ENCODE data around the gene ERGIC2. TPM values are rescaled to one million over a fixed set of nuclear protein-coding genes. Genes with fewer than 3 reads are reported as not detected.
"Not testable (repeated sequence)": the region's sequence is repeated elsewhere in the genome, so short reads cannot be mapped to it uniquely, and the experiment has no call there.

The ERGIC2 gene
- total and polyA plus RNA-seq, 9 of the 15 experiments (the other 6 are each of a cell fraction or from before 2014, with no cell fraction given), result 24.1 to 180 (median 75.7) TPM

DNA sequence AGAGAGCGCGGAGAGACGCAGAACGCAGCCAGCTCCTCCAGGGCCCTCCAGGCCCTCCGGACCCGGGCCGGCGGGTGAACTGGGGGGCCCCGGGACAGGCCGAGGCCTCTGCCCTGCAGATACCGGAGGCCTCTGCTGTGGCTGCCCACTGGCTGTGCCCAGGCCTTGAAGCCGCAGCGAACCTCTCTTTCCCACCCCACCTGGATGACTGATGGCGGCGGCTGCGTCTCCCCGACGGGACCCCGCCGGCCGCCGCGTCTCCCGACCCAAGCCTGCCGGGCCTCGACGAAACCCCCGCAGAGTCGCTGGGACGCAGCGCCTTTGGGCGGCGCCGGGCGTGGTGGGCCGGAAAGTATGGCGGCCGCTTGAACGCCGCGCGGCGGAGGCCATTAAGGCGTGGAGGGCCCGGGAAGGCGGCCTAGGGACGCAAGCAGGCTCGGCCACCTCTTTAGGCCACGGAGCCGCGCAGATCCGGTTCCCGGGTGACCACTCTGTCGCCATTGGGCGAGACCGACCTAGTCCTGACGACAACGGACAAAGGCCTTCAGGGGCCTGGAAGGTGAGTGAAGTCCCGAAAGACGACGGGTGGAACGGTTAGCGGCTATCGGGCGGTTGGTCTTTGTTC, 8.4 kb upstream of the ERGIC2 start:
- no peaks in the 10 kb centered on the region for H3K9me1 ChIP-seq (ENCODE audit: control insufficient read depth, insufficient read depth, low read length)
- no peaks in the 10 kb centered on the region for H3K4me1 ChIP-seq (replicated peaks in 1 of 2; ENCODE audit: control insufficient read depth in 2 of 2, insufficient read depth in 2 of 2, low read length in 2 of 2)
- CTCF ChIA-PET (ENCODE audit: low intra/inter-chr PET ratio), result interaction anchor here (0.7 kb wide), 1 partner anchor 316 kb away, joined by 3 read pairs; no protein-coding TSS in a partner anchor
- FAIRE-seq, result no peak
- no peak for DNase-seq (ENCODE audit: extremely low read depth in 1 of 4, low spot score in 3 of 4)
- no peaks in the 10 kb centered on the region for H3K36me3 ChIP-seq (ENCODE audit: control insufficient read depth, insufficient read depth, low read length)
- H3K27me3 ChIP-seq (ENCODE audit: control insufficient read depth in 2 of 2, insufficient read depth in 2 of 2, low read length in 2 of 2), result no peaks in the 10 kb centered on the region
- H3K79me2 ChIP-seq (ENCODE audit: control insufficient read depth, insufficient read depth, low read length), result no peaks in the 10 kb centered on the region
- no TSS peak for BruUV-seq (replicated peaks)
- no peak for TF ChIP-seq SIN3A (IDR thresholded peaks at IDR 0.05; ENCODE audit: borderline replicate concordance in 2 of 2, control insufficient read depth in 1 of 2, low read depth in 2 of 2, low read length in 2 of 2)
- TF ChIP-seq RFX1 (IDR thresholded peaks at IDR 0.05), result no peak
- H3K27ac ChIP-seq (ENCODE audit: extremely low read depth, low read depth, low read length), result no peak overlapping the region
- intact Hi-C loops (cut with micrococcal nuclease), result no loop called here
- POLR2A ChIA-PET, result no interaction called here
- no peak overlapping the region for H3K4me3 ChIP-seq
- H3K9ac ChIP-seq (ENCODE audit: insufficient read depth in 1 of 2, low read depth in 2 of 2, low read length in 2 of 2), result no peak overlapping the region
- H3K9me3 ChIP-seq (replicated peaks; ENCODE audit: control insufficient read depth, insufficient read depth, low read depth, low read length), result no peaks in the 10 kb centered on the region
- 90% methylated on average over 12 of the region's 65 CpGs for WGBS (ENCODE audit: insufficient coverage, low coverage, missing lambda C conversion rate)
- no peak overlapping the region for H3K4me2 ChIP-seq (ENCODE audit: insufficient read depth, low read length)
- no peak overlapping the region for H2AFZ ChIP-seq (ENCODE audit: low read depth, low read length)
- in situ Hi-C loops (cut with MboI), result no loop called here
- no peaks in the 10 kb centered on the region for H4K20me1 ChIP-seq (replicated peaks; ENCODE audit: control insufficient read depth, insufficient read depth, low read length)
- no peak for ATAC-seq

DNA sequence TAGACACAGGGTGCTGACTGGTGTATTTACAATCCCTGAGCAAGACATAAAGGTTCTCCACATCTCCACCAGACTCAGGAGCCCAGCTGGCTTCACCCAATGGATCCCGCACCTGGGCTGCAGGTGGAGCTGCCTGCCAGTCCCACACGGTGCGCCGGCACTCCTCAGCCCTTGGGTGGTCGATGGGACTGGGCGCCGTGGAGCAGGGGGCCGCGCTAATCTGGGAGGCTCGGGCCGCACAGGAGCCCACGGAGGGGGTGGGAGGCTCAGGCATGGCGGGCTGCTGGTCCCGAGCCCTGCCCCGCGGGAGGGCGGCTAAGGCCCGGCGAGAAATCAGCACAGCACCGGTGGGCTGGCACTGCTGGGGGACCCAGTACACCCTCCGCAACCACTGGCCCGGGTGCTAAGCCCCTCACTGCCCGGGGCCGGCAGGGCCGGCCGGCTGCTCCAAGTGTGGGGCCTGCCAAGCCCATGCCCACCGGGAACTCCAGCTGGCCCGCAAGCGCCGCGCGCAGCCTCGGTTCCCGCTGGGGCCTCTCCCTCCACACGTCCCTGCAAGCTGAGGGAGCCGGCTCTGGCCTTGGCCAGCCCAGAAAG, 5.2 kb upstream of the ERGIC2 start:
- DNase-seq (ENCODE audit: extremely low read depth in 1 of 4, low spot score in 3 of 4); H3K27ac ChIP-seq (ENCODE audit: extremely low read depth, low read depth, low read length); H3K9me1 ChIP-seq (ENCODE audit: control insufficient read depth, insufficient read depth, low read length); CTCF ChIA-PET (ENCODE audit: low intra/inter-chr PET ratio); intact Hi-C loops (cut with micrococcal nuclease); H3K4me2 ChIP-seq (ENCODE audit: insufficient read depth, low read length); H3K79me2 ChIP-seq (ENCODE audit: control insufficient read depth, insufficient read depth, low read length); in situ Hi-C loops (cut with MboI); H3K9me3 ChIP-seq (replicated peaks; ENCODE audit: control insufficient read depth, insufficient read depth, low read depth, low read length); ATAC-seq; H3K4me3 ChIP-seq; FAIRE-seq; POLR2A ChIA-PET; H3K4me1 ChIP-seq (replicated peaks in 1 of 2; ENCODE audit: control insufficient read depth in 2 of 2, insufficient read depth in 2 of 2, low read length in 2 of 2); BruUV-seq (replicated peaks); H3K36me3 ChIP-seq (ENCODE audit: control insufficient read depth, insufficient read depth, low read length); H3K27me3 ChIP-seq (ENCODE audit: control insufficient read depth in 2 of 2, insufficient read depth in 2 of 2, low read length in 2 of 2); H2AFZ ChIP-seq (ENCODE audit: low read depth, low read length); H3K9ac ChIP-seq (ENCODE audit: insufficient read depth in 1 of 2, low read depth in 2 of 2, low read length in 2 of 2); H4K20me1 ChIP-seq (replicated peaks; ENCODE audit: control insufficient read depth, insufficient read depth, low read length): not testable (repeated sequence)
- WGBS (ENCODE audit: insufficient coverage, low coverage, missing lambda C conversion rate), result 70% methylated on average over 23 of the region's 36 CpGs

DNA sequence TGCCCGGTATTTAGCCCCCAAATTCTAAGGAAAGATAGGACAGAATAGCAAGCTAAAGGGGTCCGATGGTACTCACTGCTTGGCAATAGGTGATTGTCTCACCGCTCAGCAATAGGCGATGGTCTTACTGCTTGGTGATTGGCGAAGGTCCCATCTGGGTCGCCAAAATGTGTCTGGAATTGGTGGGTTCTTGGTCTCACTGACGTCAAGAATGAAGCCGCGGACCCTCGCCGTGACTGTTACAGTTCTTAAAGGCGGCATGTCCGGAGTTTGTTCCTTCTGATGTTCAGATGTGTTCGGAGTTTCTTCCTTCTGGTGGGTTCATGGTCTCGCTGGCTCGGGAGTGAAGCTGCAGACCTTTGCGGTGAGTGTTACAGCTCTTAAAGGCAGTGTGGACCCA, 4.2 kb upstream of the ERGIC2 start:
- H3K4me3 ChIP-seq; BruUV-seq (replicated peaks); H3K27me3 ChIP-seq (ENCODE audit: control insufficient read depth in 2 of 2, insufficient read depth in 2 of 2, low read length in 2 of 2); in situ Hi-C loops (cut with MboI); H3K4me1 ChIP-seq (replicated peaks in 1 of 2; ENCODE audit: control insufficient read depth in 2 of 2, insufficient read depth in 2 of 2, low read length in 2 of 2); H3K27ac ChIP-seq (ENCODE audit: extremely low read depth, low read depth, low read length); H4K20me1 ChIP-seq (replicated peaks; ENCODE audit: control insufficient read depth, insufficient read depth, low read length); FAIRE-seq; H3K4me2 ChIP-seq (ENCODE audit: insufficient read depth, low read length); CTCF ChIA-PET (ENCODE audit: low intra/inter-chr PET ratio); intact Hi-C loops (cut with micrococcal nuclease); ATAC-seq; H3K9me3 ChIP-seq (replicated peaks; ENCODE audit: control insufficient read depth, insufficient read depth, low read depth, low read length); H3K9me1 ChIP-seq (ENCODE audit: control insufficient read depth, insufficient read depth, low read length); DNase-seq (ENCODE audit: extremely low read depth in 1 of 4, low spot score in 3 of 4); POLR2A ChIA-PET; H3K9ac ChIP-seq (ENCODE audit: insufficient read depth in 1 of 2, low read depth in 2 of 2, low read length in 2 of 2); H3K36me3 ChIP-seq (ENCODE audit: control insufficient read depth, insufficient read depth, low read length); H3K79me2 ChIP-seq (ENCODE audit: control insufficient read depth, insufficient read depth, low read length): not testable (repeated sequence)
- H2AFZ ChIP-seq (ENCODE audit: low read depth, low read length), result peak overlapping the region; percentile 68; the same call in 1 of the 2 replicates
- WGBS (ENCODE audit: insufficient coverage, low coverage, missing lambda C conversion rate), result 57% methylated on average over 14 of the region's 17 CpGs
